Mucosa of descending colon (tissue), 3 donors: ENCODE data around the gene GSG1L2. TPM values are rescaled to one million over a fixed set of nuclear protein-coding genes. Genes with fewer than 3 reads are reported as not detected.

Experiments
- ATAC-seq: fragments of 200-7000 bp; cut with Tn5 transposase; one replicate; pipeline ENCODE4 v1.9.1; 2020; ENCODE audit warnings: mild to moderate bottlenecking, moderate library complexity
- DNase-seq, 3 donors: peaks; one replicate each; pipeline ENCODE4 v3.0.0-alpha.2; 2020
- H3K36me3 ChIP-seq: fragments of 200-600 bp; one replicate; pipeline ENCODE4 v1.8.0; 2021; ENCODE audit warnings: low read depth, mild to moderate bottlenecking
- H3K4me1 ChIP-seq: fragments of 200-600 bp; one replicate; pipeline ENCODE4 v1.8.0; 2021; ENCODE audit warnings: low read depth, mild to moderate bottlenecking
- H3K4me3 ChIP-seq: fragments of 200-600 bp; one replicate; pipeline ENCODE4 v1.8.0; 2021; ENCODE audit warnings: mild to moderate bottlenecking
- H3K9me3 ChIP-seq: fragments of 200-600 bp; one replicate; pipeline ENCODE4 v1.8.0; 2021; ENCODE audit warnings: mild to moderate bottlenecking
- CTCF ChIP-seq: fragments of 200-600 bp; IDR thresholded peaks from one replicate; pipeline ENCODE4 v1.8.0; 2022; ENCODE audit warnings: antibody characterized with exemption, mild to moderate bottlenecking
- intact Hi-C, 2 donors: fragments of 100-400 bp; cut with DNase I in 1 of 2; cut with micrococcal nuclease in 1 of 2; formaldehyde crosslinking; loops; one replicate each; pipeline versions ENCODE4 v1.11.0 to v1.11.1; 2022; cut with DNase I, micrococcal nuclease
- total RNA-seq, 3 donors: library from RNA; stranded (reverse); fragmentation: NEBNext Ultra II Directional in 2 of 3; extraction: Animal tissue kit (Norgen Biotek cat#: 25700) in 2 of 3; gene quantifications; one replicate each; pipeline versions ENCODE4 v1.2.1 to v1.2.4, GENCODE V29; 2021 to 2023
- donor health status: DM: no; HTN: no; CAD: no; lungs with moderate emphysema.
- donor health status: DM: no; HTN: no; CAD: no.
- donor health status: DM: no; HTN: yes; CAD: no.

The GSG1L2 gene
- total RNA-seq, 3 donors from 2014 or later = not detected

GRCh38 chr17:9843152-9844010 lies 21.5 kb upstream of the GSG1L2 start:
- H3K4me1 ChIP-seq = no peaks in the 10 kb centered on the region
- H3K4me3 ChIP-seq = no peak overlapping the region
- DNase-seq (no peak), ATAC-seq (no peak)
- no peaks in the 10 kb centered on the region for H3K9me3 ChIP-seq
- no peaks in the 10 kb centered on the region for H3K36me3 ChIP-seq
- no peak for TF ChIP-seq CTCF
- intact Hi-C loops = no loop called here

- peak; percentile 69 for ATAC-seq
- Histone ChIP-seq H3K4me3 (no peak overlapping the region), H3K9me3 (no peaks in the 10 kb centered on the region), H3K36me3 (no peaks in the 10 kb centered on the region), H3K4me1 (no peaks in the 10 kb centered on the region)
- TF ChIP-seq CTCF = no peak
- intact Hi-C loops = no loop called here
- peak in 2 of 3 donors; percentile 29 to 41 for DNase-seq
Measured at GRCh38 chr17:9842057-9842758, 20.3 kb upstream of the GSG1L2 start.

GRCh38 chr17:9839433-9839832 lies 17.6 kb upstream of the GSG1L2 start:
- intact Hi-C loops = no loop called here
- Histone ChIP-seq H3K4me3 (no peak overlapping the region), H3K36me3 (no peaks in the 10 kb centered on the region), H3K4me1 (no peaks in the 10 kb centered on the region), H3K9me3 (no peaks in the 10 kb centered on the region)
- ATAC-seq (no peak), DNase-seq (no peak)
- no peak for TF ChIP-seq CTCF

- DNase-seq = peak in 1 of 3 donors; percentile 22
- no peaks in the 10 kb centered on the region for H3K4me1 ChIP-seq
- no peak for TF ChIP-seq CTCF
- no peak overlapping the region for H3K4me3 ChIP-seq
- ATAC-seq = no peak
- no peaks in the 10 kb centered on the region for H3K36me3 ChIP-seq
- intact Hi-C loops = no loop called here
- H3K9me3 ChIP-seq = no peaks in the 10 kb centered on the region
Measured at GRCh38 chr17:9837551-9838471, 15.9 kb upstream of the GSG1L2 start.

- H3K9me3 ChIP-seq = no peaks in the 10 kb centered on the region
- intact Hi-C loops = no loop called here
- H3K36me3 ChIP-seq = no peaks in the 10 kb centered on the region
- H3K4me3 ChIP-seq = no peak overlapping the region
- ATAC-seq = no peak
- TF ChIP-seq CTCF = no peak
- no peaks in the 10 kb centered on the region for H3K4me1 ChIP-seq
- DNase-seq = no peak
Measured at GRCh38 chr17:9833922-9834321, 12.0 kb upstream of the GSG1L2 start.
